HG03025 (cell line): ENCODE data around the gene GRK6.

Experiments used
- ATAC-seq: cut with Tn5 transposase; IDR thresholded peaks from one replicate; pipeline ENCODE4 v1.9.1; 2021; ENCODE audit warnings: mild to moderate bottlenecking, moderate library complexity; ENCODE audit not compliant: unreplicated experiment, low FRiP score

Gene GRK6

GRCh38 chr5:177450667-177451424 lies 24.4 kb downstream of the GRK6 start:
- no peak for ATAC-seq

- no peak for ATAC-seq
Measured at GRCh38 chr5:177452688-177453638, 26.5 kb downstream of the GRK6 start.

- ATAC-seq: no peak
Measured at GRCh38 chr5:177453852-177454396, 27.4 kb downstream of the GRK6 start.

GRCh38 chr5:177454397-177455035 lies 28.0 kb downstream of the GRK6 start:
- peak; percentile 23 for ATAC-seq

GRCh38 chr5:177455036-177455660 lies 28.7 kb downstream of the GRK6 start:
- ATAC-seq: peak; percentile 50

GRCh38 chr5:177455661-177456590 lies 29.4 kb downstream of the GRK6 start:
- peak; percentile 18 for ATAC-seq

- no peak for ATAC-seq
Measured at GRCh38 chr5:177456591-177456964, 30.1 kb downstream of the GRK6 start.

- ATAC-seq: peak; percentile 26
Measured at GRCh38 chr5:177456976-177457851, 30.7 kb downstream of the GRK6 start.

GRCh38 chr5:177457852-177458681 lies 31.6 kb downstream of the GRK6 start:
- ATAC-seq: no peak

- no peak for ATAC-seq
Measured at GRCh38 chr5:177458912-177459350, 32.5 kb downstream of the GRK6 start.

- ATAC-seq: no peak
Measured at GRCh38 chr5:177459357-177459756, 32.9 kb downstream of the GRK6 start.

GRCh38 chr5:177459819-177460628 lies 33.5 kb downstream of the GRK6 start:
- ATAC-seq: no peak

- no peak for ATAC-seq
Measured at GRCh38 chr5:177462021-177462670, 35.7 kb downstream of the GRK6 start.

- no peak for ATAC-seq
Measured at GRCh38 chr5:177465044-177465443, 38.6 kb downstream of the GRK6 start.

GRCh38 chr5:177466861-177467260 lies 40.4 kb downstream of the GRK6 start:
- no peak for ATAC-seq

GRCh38 chr5:177467436-177467835 lies 41.0 kb downstream of the GRK6 start:
- no peak for ATAC-seq
